ENCODE results near the gene PLCH2. TPM values are rescaled to one million over a fixed set of nuclear protein-coding genes. Genes with fewer than 3 reads are reported as not detected.

Gene PLCH2
- total RNA-seq, 4 donors from 2014 or later = not detected

GRCh38 chr1:2472561-2473177, 3.4 kb upstream of the PLCH2 start:
- Histone ChIP-seq H3K9me3 (no peaks in the 10 kb centered on the region), H3K36me3 (no peaks in the 10 kb centered on the region), H3K27me3 (peaks cover 17 to 19% (median 18%) of the 10 kb centered on the region in 3 donors), H3K4me3 (no peak overlapping the region), H3K27ac (no peak overlapping the region), H3K4me1 (no peaks in the 10 kb centered on the region)
- no peak for TF ChIP-seq POLR2A (IDR thresholded peaks at IDR 0.05)
- in situ Hi-C loops (cut with MboI; ENCODE audit: low sequenced_read_pairs in 4 of 4) = no loop called here
- intact Hi-C loops (cut with DNase I; ENCODE audit: low total_unique reads) = no loop called here
- DNase-seq (no peak), ATAC-seq (no peak)

- no peak for TF ChIP-seq POLR2A (IDR thresholded peaks at IDR 0.05)
- no peak for TF ChIP-seq CTCF (IDR thresholded peaks at IDR 0.05 in 4 of 5, conservative IDR thresholded peaks at IDR 0.05 in 1 of 5)
- DNase-seq = no peak
- in situ Hi-C loops (cut with MboI; ENCODE audit: low sequenced_read_pairs in 4 of 4) = no loop called here
- no peak overlapping the region for H3K27ac ChIP-seq
- ATAC-seq = no peak
- peaks cover 12 to 14% (median 13%) of the 10 kb centered on the region in 3 donors for H3K27me3 ChIP-seq
- intact Hi-C loops (cut with DNase I; ENCODE audit: low total_unique reads) = no loop called here
- H3K4me3 ChIP-seq = no peak overlapping the region
- H3K4me1 ChIP-seq = no peaks in the 10 kb centered on the region
- no peaks in the 10 kb centered on the region for H3K9me3 ChIP-seq
- H3K36me3 ChIP-seq = no peaks in the 10 kb centered on the region
Observed at GRCh38 chr1:2473198-2473597, 2.9 kb upstream of the PLCH2 start.

- in situ Hi-C loops (cut with MboI; ENCODE audit: low sequenced_read_pairs in 4 of 4) = no loop called here
- intact Hi-C loops (cut with DNase I; ENCODE audit: low total_unique reads) = no loop called here
- H3K27me3 ChIP-seq = peaks cover 3 to 7% (median 5%) of the 10 kb centered on the region in 3 donors
- no peaks in the 10 kb centered on the region for H3K36me3 ChIP-seq
- TF ChIP-seq CTCF (IDR thresholded peaks at IDR 0.05 in 4 of 5, conservative IDR thresholded peaks at IDR 0.05 in 1 of 5) = no peak
- no peaks in the 10 kb centered on the region for H3K9me3 ChIP-seq
- no peak overlapping the region for H3K4me3 ChIP-seq
- H3K27ac ChIP-seq = no peak overlapping the region
- DNase-seq (no peak), ATAC-seq (no peak)
- H3K4me1 ChIP-seq = no peaks in the 10 kb centered on the region
Observed at GRCh38 chr1:2474104-2474844, 1.8 kb upstream of the PLCH2 start.

- no peak overlapping the region for H3K27ac ChIP-seq
- H3K4me3 ChIP-seq = no peak overlapping the region
- peaks cover 0 to 1% (median under 1%) of the 10 kb centered on the region in 3 donors for H3K27me3 ChIP-seq
- no peaks in the 10 kb centered on the region for H3K4me1 ChIP-seq
- H3K9me3 ChIP-seq = no peaks in the 10 kb centered on the region
- intact Hi-C loops (cut with DNase I; ENCODE audit: low total_unique reads) = no loop called here
- in situ Hi-C loops (cut with MboI; ENCODE audit: low sequenced_read_pairs in 4 of 4) = no loop called here
- DNase-seq (peak in 1 of 2 donors; percentile 31), ATAC-seq (peak in 1 of 2 donors; percentile 65)
- TF ChIP-seq POLR2A (IDR thresholded peaks at IDR 0.05) (no peak), CTCF (IDR thresholded peaks at IDR 0.05 in 4 of 5, conservative IDR thresholded peaks at IDR 0.05 in 1 of 5) (no peak)
- H3K36me3 ChIP-seq = no peaks in the 10 kb centered on the region
Observed at GRCh38 chr1:2474933-2475371, 1.1 kb upstream of the PLCH2 start.

- in situ Hi-C loops (cut with MboI; ENCODE audit: low sequenced_read_pairs in 4 of 4) (no loop called here), intact Hi-C loops (cut with DNase I; ENCODE audit: low total_unique reads) (no loop called here)
- no peak for ATAC-seq
- H3K4me1 ChIP-seq = no peaks in the 10 kb centered on the region
- H3K9me3 ChIP-seq = no peaks in the 10 kb centered on the region
- DNase-seq = no peak
- TF ChIP-seq CTCF (IDR thresholded peaks at IDR 0.05 in 4 of 5, conservative IDR thresholded peaks at IDR 0.05 in 1 of 5) (no peak), POLR2A (IDR thresholded peaks at IDR 0.05) (no peak)
- H3K4me3 ChIP-seq = no peak overlapping the region
- H3K36me3 ChIP-seq = no peaks in the 10 kb centered on the region
- H3K27me3 ChIP-seq = no peaks in the 10 kb centered on the region
- H3K27ac ChIP-seq = no peak overlapping the region
Observed at GRCh38 chr1:2475571-2475970, 518 bp upstream of the PLCH2 start.
